GM12892 (cell line): ENCODE data around the gene ATP9B.
"Not testable (repeated sequence)": the region's sequence is repeated elsewhere in the genome, so short reads cannot be mapped to it uniquely, and the experiment has no call there.

Source experiments
- DNase-seq: peaks from one replicate; pipeline ENCODE4 v3.0.0; 2011; ENCODE audit not compliant: insufficient read length
- FAIRE-seq: peaks from 2 replicates; lab custom pipeline; 2011; peaks lifted over from hg19 to GRCh38; lab: Jason Lieb, UNC
- POLR2A ChIP-seq: IDR thresholded peaks from 2 replicates; pipeline ENCODE4 v1.6.1; 2011; ENCODE audit warnings: low read depth, low read length, control low read depth
- POLR2AphosphoS5 ChIP-seq: IDR thresholded peaks from 2 replicates; pipeline ENCODE4 v1.6.1; 2011; ENCODE audit warnings: low read depth, low read length, control low read depth
- TAF1 ChIP-seq: IDR thresholded peaks from 2 replicates; pipeline ENCODE4 v1.6.1; 2011; ENCODE audit warnings: low read depth, mild to moderate bottlenecking, control low read depth, low read length, borderline replicate concordance

Gene ATP9B

GRCh38 chr18:79077181-79077580 lies 8.0 kb downstream of the ATP9B start:
- no peak for TF ChIP-seq POLR2A
- TF ChIP-seq POLR2AphosphoS5 = no peak
- no peak for TF ChIP-seq TAF1
- no peak for DNase-seq
- FAIRE-seq = no peak

- not testable (repeated sequence) for FAIRE-seq, DNase-seq
Observed at GRCh38 chr18:79078791-79079190, 9.6 kb downstream of the ATP9B start.

- DNase-seq (no peak), FAIRE-seq (no peak)
- TF ChIP-seq POLR2AphosphoS5 (no peak), POLR2A (no peak), TAF1 (no peak)
Observed at GRCh38 chr18:79092874-79093273, 23.7 kb downstream of the ATP9B start.

- DNase-seq (no peak), FAIRE-seq (no peak)
- TF ChIP-seq TAF1 (no peak), POLR2AphosphoS5 (no peak), POLR2A (no peak)
Observed at GRCh38 chr18:79093986-79094385, 24.8 kb downstream of the ATP9B start.

- TF ChIP-seq POLR2AphosphoS5 (no peak), POLR2A (no peak), TAF1 (no peak)
- no peak for FAIRE-seq
Observed at GRCh38 chr18:79095216-79095615, 26.0 kb downstream of the ATP9B start.

GRCh38 chr18:79100944-79101343 lies 31.8 kb downstream of the ATP9B start:
- TF ChIP-seq TAF1 (no peak), POLR2AphosphoS5 (no peak), POLR2A (no peak)
- FAIRE-seq = no peak
- DNase-seq = no peak

More at GRCh38 chr18:79095216-79095615, 26.0 kb downstream of the ATP9B start:
- no peak for DNase-seq

GRCh38 chr18:79102886-79103285 lies 33.7 kb downstream of the ATP9B start:
- no peak for FAIRE-seq
- DNase-seq = no peak
- TF ChIP-seq TAF1 (no peak), POLR2A (no peak), POLR2AphosphoS5 (no peak)

GRCh38 chr18:79104137-79104536 lies 34.9 kb downstream of the ATP9B start:
- TF ChIP-seq POLR2A (no peak), TAF1 (no peak), POLR2AphosphoS5 (no peak)
- no peak for DNase-seq

GRCh38 chr18:79105455-79105854 lies 36.3 kb downstream of the ATP9B start:
- TF ChIP-seq POLR2AphosphoS5 = no peak
- no peak for TF ChIP-seq TAF1
- TF ChIP-seq POLR2A = no peak
- FAIRE-seq = no peak
- DNase-seq = no peak

More at GRCh38 chr18:79104137-79104536, 34.9 kb downstream of the ATP9B start:
- no peak for FAIRE-seq

- no peak for TF ChIP-seq POLR2AphosphoS5
- no peak for TF ChIP-seq POLR2A
- TF ChIP-seq TAF1 = no peak
- DNase-seq (no peak), FAIRE-seq (no peak)
Observed at GRCh38 chr18:79106084-79106483, 36.9 kb downstream of the ATP9B start.

- FAIRE-seq (no peak), DNase-seq (no peak)
- TF ChIP-seq POLR2A = no peak
- no peak for TF ChIP-seq POLR2AphosphoS5
- no peak for TF ChIP-seq TAF1
Observed at GRCh38 chr18:79107886-79108285, 38.7 kb downstream of the ATP9B start.

GRCh38 chr18:79108549-79109215 lies 39.5 kb downstream of the ATP9B start:
- FAIRE-seq (no peak), DNase-seq (no peak)
- TF ChIP-seq POLR2A (no peak), POLR2AphosphoS5 (no peak), TAF1 (no peak)
